ENCODE results near the gene EMC9.
A peak's percentile ranks its signal among the peaks of the same experiment; 100 is the strongest.

Gene EMC9

GRCh38 chr14:24122898-24123297 lies 18.5 kb downstream of the EMC9 start:
- no peak for DNase-seq (ENCODE audit: low read depth)
- H3K4me3 ChIP-seq (ENCODE audit: low read depth, low read length), result no peak overlapping the region
- no peak for TF ChIP-seq CTCF (IDR thresholded peaks at IDR 0.05; ENCODE audit: low read depth, low read length, missing control alignments)

GRCh38 chr14:24122416-24122815 lies 19.0 kb downstream of the EMC9 start:
- TF ChIP-seq CTCF (IDR thresholded peaks at IDR 0.05; ENCODE audit: low read depth, low read length, missing control alignments), result no peak

GRCh38 chr14:24121210-24121609 lies 20.2 kb downstream of the EMC9 start:
- DNase-seq (ENCODE audit: low read depth), result no peak
- TF ChIP-seq CTCF (IDR thresholded peaks at IDR 0.05; ENCODE audit: low read depth, low read length, missing control alignments), result no peak
- no peak overlapping the region for H3K4me3 ChIP-seq (ENCODE audit: low read depth, low read length)

More at GRCh38 chr14:24122416-24122815, 19.0 kb downstream of the EMC9 start:
- DNase-seq (ENCODE audit: low read depth), result no peak
- H3K4me3 ChIP-seq (ENCODE audit: low read depth, low read length), result no peak overlapping the region

DNA sequence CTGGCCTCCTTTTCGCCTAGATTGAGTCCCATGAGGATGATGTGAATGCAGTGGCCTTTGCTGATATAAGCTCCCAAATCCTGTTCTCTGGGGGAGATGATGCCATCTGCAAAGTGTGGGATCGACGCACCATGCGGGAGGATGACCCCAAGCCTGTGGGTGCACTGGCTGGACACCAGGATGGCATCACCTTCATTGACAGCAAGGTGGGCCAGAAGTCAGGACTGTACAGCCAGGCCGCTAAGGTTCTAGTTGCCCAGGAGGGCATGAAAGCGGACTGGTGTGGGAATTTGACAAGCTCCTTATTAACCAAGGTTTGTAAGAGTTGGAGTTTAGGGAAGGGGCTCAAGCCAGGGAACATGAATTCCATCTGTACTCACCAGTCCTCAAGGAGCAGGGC lies 21.7 kb downstream of the EMC9 start:
- no peak for DNase-seq (ENCODE audit: low read depth)
- H3K4me3 ChIP-seq (ENCODE audit: low read depth, low read length), result no peak overlapping the region
- TF ChIP-seq CTCF (IDR thresholded peaks at IDR 0.05; ENCODE audit: low read depth, low read length, missing control alignments), result no peak

DNA sequence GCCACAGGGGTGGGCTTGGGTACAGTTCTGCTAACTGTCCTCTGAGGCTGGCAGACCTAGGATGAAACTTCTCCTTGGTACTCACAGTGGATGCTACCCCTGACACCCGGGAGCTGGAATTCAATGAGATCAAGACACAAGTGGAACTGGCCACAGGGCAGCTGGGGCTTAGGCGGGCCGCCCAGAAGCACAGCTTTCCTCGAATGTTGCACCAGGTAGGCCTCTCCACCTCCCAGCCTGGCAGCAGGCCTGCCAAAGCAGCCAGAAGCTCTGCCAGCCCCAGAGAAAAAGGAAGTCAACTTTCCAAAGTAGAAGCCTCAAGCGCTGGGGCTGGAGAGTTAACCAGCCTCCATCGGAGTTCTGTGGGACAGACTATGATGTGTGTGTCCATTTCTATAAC lies 24.2 kb downstream of the EMC9 start:
- no peak for DNase-seq (ENCODE audit: low read depth)
- TF ChIP-seq CTCF (IDR thresholded peaks at IDR 0.05; ENCODE audit: low read depth, low read length, missing control alignments), result no peak
- H3K4me3 ChIP-seq (ENCODE audit: low read depth, low read length), result no peak overlapping the region

GRCh38 chr14:24116128-24116814 lies 25.1 kb downstream of the EMC9 start:
- H3K4me3 ChIP-seq (ENCODE audit: low read depth, low read length), result peak overlapping the region; percentile 75
- TF ChIP-seq CTCF (IDR thresholded peaks at IDR 0.05; ENCODE audit: low read depth, low read length, missing control alignments), result no peak
- DNase-seq (ENCODE audit: low read depth), result no peak

Data from GM12864 (cell line).